K562 (cell line): ENCODE data around the gene ZNF691. TPM values are rescaled to one million over a fixed set of nuclear protein-coding genes. Genes with fewer than 3 reads are reported as not detected.

Experiments used
- ATF3 ChIP-seq, 2 experiments: fragments of 450-650 bp in 1 of 2; sonication (generic) in 1 of 2; formaldehyde crosslinking in 1 of 2; IDR thresholded peaks in 1 of 2; conservative IDR thresholded peaks in 1 of 2; 2 replicates each; pipeline versions ENCODE4 v1.6.1 to v1.8.1; 2016 to 2023; ENCODE audit warnings: mild to moderate bottlenecking in 2 of 2, moderate library complexity in 2 of 2, inconsistent platforms in 1 of 2, missing genetic modification reagents in 1 of 2
- BDP1 ChIP-seq: IDR thresholded peaks from 3 replicates; pipeline ENCODE4 v1.6.1; 2011; ENCODE audit not compliant: insufficient read length, insufficient read depth
- GMEB1 ChIP-seq: fragments of 250-450 bp; sonication (Bioruptor Pico); IDR thresholded peaks from 2 replicates; pipeline ENCODE4 v1.4.0; 2020; ENCODE audit warnings: mild to moderate bottlenecking
- NCOA2 ChIP-seq, 2 experiments: fragments of 450-650 bp; IDR thresholded peaks; 2 replicates each; pipeline ENCODE4 v1.6.1; 2018; ENCODE audit warnings: mild to moderate bottlenecking in 2 of 2, moderate library complexity in 1 of 2; ENCODE audit not compliant: partially characterized antibody in 2 of 2
- PCBP2 ChIP-seq: fragments of 200-400 bp; formaldehyde crosslinking; IDR thresholded peaks from 2 replicates; pipeline ENCODE4 v1.6.1; 2018; ENCODE audit warnings: low read length, low read depth, mild to moderate bottlenecking, moderate library complexity; ENCODE audit not compliant: poor library complexity, severe bottlenecking
- SMAD1 ChIP-seq: fragments of 150-350 bp; IDR thresholded peaks from 2 replicates; pipeline ENCODE4 v1.6.1; 2014; ENCODE audit warnings: low read length, low read depth; ENCODE audit not compliant: partially characterized antibody
- ZBTB17 ChIP-seq: fragments of 450-650 bp; formaldehyde crosslinking; IDR thresholded peaks from 2 replicates; pipeline ENCODE4 v1.4.0; 2020; ENCODE audit warnings: mild to moderate bottlenecking
- ZBTB8A ChIP-seq: fragments of 450-650 bp; IDR thresholded peaks from 2 replicates; pipeline ENCODE4 v1.6.1; 2018; ENCODE audit warnings: mild to moderate bottlenecking, moderate library complexity; ENCODE audit not compliant: partially characterized antibody
- ZFX ChIP-seq: sonication (generic); formaldehyde crosslinking; IDR thresholded peaks from 2 replicates; pipeline ENCODE4 v1.8.0; 2022; ENCODE audit warnings: mild to moderate bottlenecking, missing genetic modification reagents, moderate library complexity
- ZNF212 ChIP-seq: fragments of 450-650 bp; formaldehyde crosslinking; IDR thresholded peaks from 2 replicates; pipeline ENCODE4 v1.4.0; 2020; ENCODE audit warnings: mild to moderate bottlenecking
- polyA plus RNA-seq, 8 experiments: library from polyadenylated mRNA; depleted of rRNA in 4 of 8; stranded (reverse) in 5 of 8; unstranded in 3 of 8; fragments of >200 nt; fragmentation: Nextera tagmentation in 2 of 8; fragmentation: Illumina TruSeq in 1 of 8; extraction: Ambion mirVana in 2 of 8; extraction: Trizol in 1 of 8; gene quantifications; 2 replicates each; pipeline versions ENCODE4 v1.2.1 to v1.2.3, GENCODE V29; 2011 to 2014; ENCODE audit warnings: inconsistent platforms in 1 of 8, missing spikeins in 1 of 8
- total RNA-seq, 7 experiments: library from RNA; depleted of rRNA in 6 of 7; stranded (reverse); fragments of >200 nt in 6 of 7; fragmentation: Illumina TruSeq in 2 of 7; extraction: Trizol in 2 of 7; gene quantifications; 2 replicates each; pipeline versions ENCODE4 v1.2.1 to v1.2.3, GENCODE V29; 2011 to 2021; ENCODE audit warnings: low replicate concordance in 1 of 7
- TF ChIP-seq, protein P1 (sequence below): fragments of 450-650 bp; IDR thresholded peaks from 2 replicates; pipeline ENCODE4 v1.6.1; 2016; ENCODE audit warnings: antibody characterized with exemption
- TF ChIP-seq, protein P2 (sequence below), 2 experiments: fragments of 450-650 bp in 1 of 2; IDR thresholded peaks; 2 replicates each; pipeline ENCODE4 v1.6.1; 2011 to 2017; ENCODE audit warnings: low read depth in 2 of 2, antibody characterized with exemption in 1 of 2, borderline replicate concordance in 1 of 2, low read length in 1 of 2, mild to moderate bottlenecking in 1 of 2, mixed read lengths in 1 of 2; ENCODE audit not compliant: control insufficient read depth in 1 of 2
- TF ChIP-seq, protein P3 (sequence below): sonication (generic); formaldehyde crosslinking; IDR thresholded peaks from 2 replicates; pipeline ENCODE4 v1.8.1; 2022; ENCODE audit warnings: missing genetic modification reagents
- TF ChIP-seq, protein P4 (sequence below): sonication (generic); formaldehyde crosslinking; IDR thresholded peaks from 2 replicates; pipeline ENCODE4 v1.8.1; 2023; ENCODE audit warnings: mild to moderate bottlenecking, missing genetic modification reagents, moderate library complexity

Gene ZNF691
- total and polyA plus RNA-seq, 9 of the 15 experiments (the other 6 are each of a cell fraction or from before 2014, with no cell fraction given): 10.7 to 30.4 (median 14.8) TPM

- TF ChIP-seq, protein P1, sequence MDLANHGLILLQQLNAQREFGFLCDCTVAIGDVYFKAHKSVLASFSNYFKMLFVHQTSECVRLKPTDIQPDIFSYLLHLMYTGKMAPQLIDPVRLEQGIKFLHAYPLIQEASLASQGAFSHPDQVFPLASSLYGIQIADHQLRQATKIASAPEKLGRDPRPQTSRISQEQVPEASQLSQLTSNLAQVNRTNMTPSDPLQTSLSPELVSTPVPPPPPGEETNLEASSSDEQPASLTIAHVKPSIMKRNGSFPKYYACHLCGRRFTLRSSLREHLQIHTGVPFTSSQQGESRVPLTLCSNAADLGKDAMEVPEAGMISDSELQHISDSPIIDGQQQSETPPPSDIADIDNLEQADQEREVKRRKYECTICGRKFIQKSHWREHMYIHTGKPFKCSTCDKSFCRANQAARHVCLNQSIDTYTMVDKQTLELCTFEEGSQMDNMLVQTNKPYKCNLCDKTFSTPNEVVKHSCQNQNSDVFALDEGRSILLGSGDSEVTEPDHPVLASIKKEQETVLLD: peak; percentile 90
- TF ChIP-seq GMEB1 (peak; percentile 18; the same call in 1 of the 2 replicates), ATF3 (IDR thresholded peaks at IDR 0.05) (peak; percentile 52; the same call in 1 of the 2 replicates), ATF3 (CRISPR knock-in tag; conservative IDR thresholded peaks at IDR 0.05) (no peak; the same call in 1 of the 2 replicates), BDP1 (no peak), SMAD1 (peak; percentile 48), ZNF212 (CRISPR knock-in tag) (no peak), ZFX (peak; percentile 59; the same call in 1 of the 2 replicates), NCOA2 (IDR thresholded peaks at IDR 0.05; ENCODE audit: partially characterized antibody in 2 of 2) (peak; percentile 70 to 90), PCBP2 (no peak), ZBTB8A (no peak), ZBTB17 (no peak)
- TF ChIP-seq, protein P2, sequence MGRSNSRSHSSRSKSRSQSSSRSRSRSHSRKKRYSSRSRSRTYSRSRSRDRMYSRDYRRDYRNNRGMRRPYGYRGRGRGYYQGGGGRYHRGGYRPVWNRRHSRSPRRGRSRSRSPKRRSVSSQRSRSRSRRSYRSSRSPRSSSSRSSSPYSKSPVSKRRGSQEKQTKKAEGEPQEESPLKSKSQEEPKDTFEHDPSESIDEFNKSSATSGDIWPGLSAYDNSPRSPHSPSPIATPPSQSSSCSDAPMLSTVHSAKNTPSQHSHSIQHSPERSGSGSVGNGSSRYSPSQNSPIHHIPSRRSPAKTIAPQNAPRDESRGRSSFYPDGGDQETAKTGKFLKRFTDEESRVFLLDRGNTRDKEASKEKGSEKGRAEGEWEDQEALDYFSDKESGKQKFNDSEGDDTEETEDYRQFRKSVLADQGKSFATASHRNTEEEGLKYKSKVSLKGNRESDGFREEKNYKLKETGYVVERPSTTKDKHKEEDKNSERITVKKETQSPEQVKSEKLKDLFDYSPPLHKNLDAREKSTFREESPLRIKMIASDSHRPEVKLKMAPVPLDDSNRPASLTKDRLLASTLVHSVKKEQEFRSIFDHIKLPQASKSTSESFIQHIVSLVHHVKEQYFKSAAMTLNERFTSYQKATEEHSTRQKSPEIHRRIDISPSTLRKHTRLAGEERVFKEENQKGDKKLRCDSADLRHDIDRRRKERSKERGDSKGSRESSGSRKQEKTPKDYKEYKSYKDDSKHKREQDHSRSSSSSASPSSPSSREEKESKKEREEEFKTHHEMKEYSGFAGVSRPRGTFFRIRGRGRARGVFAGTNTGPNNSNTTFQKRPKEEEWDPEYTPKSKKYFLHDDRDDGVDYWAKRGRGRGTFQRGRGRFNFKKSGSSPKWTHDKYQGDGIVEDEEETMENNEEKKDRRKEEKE (IDR thresholded peaks at IDR 0.05; ENCODE audit: borderline replicate concordance in 1 of 2, control insufficient read depth in 1 of 2, low read depth in 2 of 2, low read length in 1 of 2): no peak
- TF ChIP-seq, protein P3, sequence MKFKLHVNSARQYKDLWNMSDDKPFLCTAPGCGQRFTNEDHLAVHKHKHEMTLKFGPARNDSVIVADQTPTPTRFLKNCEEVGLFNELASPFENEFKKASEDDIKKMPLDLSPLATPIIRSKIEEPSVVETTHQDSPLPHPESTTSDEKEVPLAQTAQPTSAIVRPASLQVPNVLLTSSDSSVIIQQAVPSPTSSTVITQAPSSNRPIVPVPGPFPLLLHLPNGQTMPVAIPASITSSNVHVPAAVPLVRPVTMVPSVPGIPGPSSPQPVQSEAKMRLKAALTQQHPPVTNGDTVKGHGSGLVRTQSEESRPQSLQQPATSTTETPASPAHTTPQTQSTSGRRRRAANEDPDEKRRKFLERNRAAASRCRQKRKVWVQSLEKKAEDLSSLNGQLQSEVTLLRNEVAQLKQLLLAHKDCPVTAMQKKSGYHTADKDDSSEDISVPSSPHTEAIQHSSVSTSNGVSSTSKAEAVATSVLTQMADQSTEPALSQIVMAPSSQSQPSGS (CRISPR knock-in tag): no peak
- TF ChIP-seq, protein P4, sequence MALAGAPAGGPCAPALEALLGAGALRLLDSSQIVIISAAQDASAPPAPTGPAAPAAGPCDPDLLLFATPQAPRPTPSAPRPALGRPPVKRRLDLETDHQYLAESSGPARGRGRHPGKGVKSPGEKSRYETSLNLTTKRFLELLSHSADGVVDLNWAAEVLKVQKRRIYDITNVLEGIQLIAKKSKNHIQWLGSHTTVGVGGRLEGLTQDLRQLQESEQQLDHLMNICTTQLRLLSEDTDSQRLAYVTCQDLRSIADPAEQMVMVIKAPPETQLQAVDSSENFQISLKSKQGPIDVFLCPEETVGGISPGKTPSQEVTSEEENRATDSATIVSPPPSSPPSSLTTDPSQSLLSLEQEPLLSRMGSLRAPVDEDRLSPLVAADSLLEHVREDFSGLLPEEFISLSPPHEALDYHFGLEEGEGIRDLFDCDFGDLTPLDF (CRISPR knock-in tag): no peak
Observed at GRCh38 chr1:42825036-42825851, 21.2 kb upstream of the ZNF691 start (continued).
